CD14-positive monocyte (primary cell): Measurements from ENCODE around the gene AMIGO3. TPM values are rescaled to one million over a fixed set of nuclear protein-coding genes. Genes with fewer than 3 reads are reported as not detected.

ENCODE experiments used
- DNase-seq, 3 donors: peaks; one replicate each; pipeline ENCODE4 v3.0.0-alpha.2; 2011 to 2022
- H2AFZ ChIP-seq: 2 replicates; pipeline ENCODE4 v1.6.0; 2012; ENCODE audit warnings: mild to moderate bottlenecking, low read depth, low read length, inconsistent platforms; ENCODE audit not compliant: insufficient read depth, poor library complexity, severe bottlenecking
- H3K27ac ChIP-seq, 2 donors: 1 replicate in 1 of 2; 2 replicates in 1 of 2; pipeline ENCODE4 v1.5.1; 2012 to 2013; ENCODE audit warnings: low read length in 2 of 2, control low read depth in 1 of 2, inconsistent platforms in 1 of 2, low read depth in 1 of 2, mild to moderate bottlenecking in 1 of 2
- H3K27me3 ChIP-seq, 2 donors: one replicate each; pipeline versions ENCODE4 v1.6.0 to v1.6.1; 2011 to 2013; ENCODE audit warnings: low read length in 2 of 2; ENCODE audit not compliant: control insufficient read depth in 2 of 2, insufficient read depth in 2 of 2
- H3K36me3 ChIP-seq, 2 donors: replicated peaks in 1 of 2; 1 replicate in 1 of 2; 2 replicates in 1 of 2; pipeline versions ENCODE4 v1.5.1 to v1.6.1; 2012 to 2013; ENCODE audit warnings: low read length in 2 of 2, control low read depth in 1 of 2, inconsistent platforms in 1 of 2, mild to moderate bottlenecking in 1 of 2; ENCODE audit not compliant: insufficient read depth in 2 of 2, control insufficient read depth in 1 of 2
- H3K4me1 ChIP-seq, 2 donors: 1 replicate in 1 of 2; 2 replicates in 1 of 2; pipeline versions ENCODE4 v1.5.1 to v1.6.1; 2012 to 2013; ENCODE audit warnings: low read length in 2 of 2, control low read depth in 1 of 2, inconsistent platforms in 1 of 2, mild to moderate bottlenecking in 1 of 2, moderate library complexity in 1 of 2; ENCODE audit not compliant: insufficient read depth in 2 of 2, control insufficient read depth in 1 of 2
- H3K4me2 ChIP-seq: replicated peaks from 2 replicates; pipeline ENCODE3; 2012; ENCODE audit warnings: low read length, moderate library complexity, mild to moderate bottlenecking; ENCODE audit not compliant: poor library complexity, severe bottlenecking; ENCODE audit errors: extremely low read depth
- H3K4me3 ChIP-seq, 3 experiments: fragments of 200-600 bp in 1 of 3; sonication (generic) in 1 of 3; replicated peaks in 1 of 3; 1 replicate in 2 of 3; 2 replicates in 1 of 3; pipeline ENCODE4 v1.5.1; 2011 to 2013; ENCODE audit warnings: low read length in 3 of 3, mild to moderate bottlenecking in 3 of 3, control low read depth in 2 of 3, low read depth in 2 of 3, inconsistent platforms in 1 of 3, moderate library complexity in 1 of 3
- H3K79me2 ChIP-seq: 2 replicates; pipeline ENCODE4 v1.6.0; 2012; ENCODE audit warnings: mild to moderate bottlenecking, control low read depth, inconsistent platforms, low read length, moderate library complexity; ENCODE audit not compliant: insufficient read depth
- H3K9ac ChIP-seq: 2 replicates; pipeline ENCODE4 v1.6.0; 2017; ENCODE audit warnings: low read length, mild to moderate bottlenecking; ENCODE audit not compliant: insufficient read depth, poor library complexity, severe bottlenecking
- H3K9me3 ChIP-seq, 2 donors: replicated peaks in 1 of 2; 1 replicate in 1 of 2; 2 replicates in 1 of 2; pipeline versions ENCODE4 v1.5.1 to v1.6.1; 2012 to 2013; ENCODE audit warnings: low read length in 2 of 2, control low read depth in 1 of 2; ENCODE audit not compliant: control insufficient read depth in 1 of 2, insufficient read depth in 1 of 2
- H4K20me1 ChIP-seq: 2 replicates; pipeline ENCODE4 v1.6.0; 2012; ENCODE audit warnings: mild to moderate bottlenecking, low read length, control low read depth, moderate library complexity; ENCODE audit not compliant: insufficient read depth
- H3K27ac Mint-ChIP-seq, 7 donors: one replicate each; pipeline ENCODE4 v1.8.0; 2020; ENCODE audit warnings: mild to moderate bottlenecking in 7 of 7, mixed read lengths in 7 of 7, moderate library complexity in 6 of 7, inconsistent platforms in 2 of 7
- H3K27me3 Mint-ChIP-seq, 3 donors: one replicate each; pipeline ENCODE4 v1.8.0; 2021 to 2022; ENCODE audit warnings: low read depth in 3 of 3, mild to moderate bottlenecking in 3 of 3, mixed read lengths in 3 of 3, moderate library complexity in 3 of 3, inconsistent platforms in 1 of 3
- H3K36me3 Mint-ChIP-seq, 2 donors: one replicate each; pipeline ENCODE4 v1.8.0; 2020; ENCODE audit warnings: mixed read lengths in 2 of 2, inconsistent platforms in 1 of 2, mild to moderate bottlenecking in 1 of 2
- H3K4me1 Mint-ChIP-seq: one replicate; pipeline ENCODE4 v1.8.0; 2020; ENCODE audit warnings: mild to moderate bottlenecking, mixed read lengths
- H3K4me3 Mint-ChIP-seq, 2 donors: one replicate each; pipeline ENCODE4 v1.8.0; 2020; ENCODE audit warnings: mild to moderate bottlenecking in 2 of 2, mixed read lengths in 2 of 2, moderate library complexity in 1 of 2
- H3K9me3 Mint-ChIP-seq, 7 donors: one replicate each; pipeline ENCODE4 v1.8.0; 2020 to 2022; ENCODE audit warnings: mixed read lengths in 7 of 7, mild to moderate bottlenecking in 6 of 7, moderate library complexity in 6 of 7, inconsistent platforms in 2 of 7
- CTCF ChIP-seq: fragments of 200-600 bp; IDR thresholded peaks from one replicate; pipeline ENCODE4 v1.8.0; 2022; ENCODE audit warnings: antibody characterized with exemption, mild to moderate bottlenecking
- WGBS: methylation state at CpG from one replicate; pipeline ENCODE4 v1.1.5; 2013; ENCODE audit warnings: missing lambda C conversion rate; ENCODE audit not compliant: insufficient coverage; 5-methylcytosine and 5-hydroxymethylcytosine counted together
- intact Hi-C, 2 donors: fragments of 100-400 bp; cut with micrococcal nuclease; formaldehyde crosslinking; loops; one replicate each; pipeline versions ENCODE4 v1.15.0 to v1.15.1; 2023
- polyA plus RNA-seq, 3 donors: library from polyadenylated mRNA; depleted of rRNA in 1 of 3; unstranded in 2 of 3; stranded (reverse) in 1 of 3; fragments of 300-500 nt in 2 of 3; fragments of >200 nt in 1 of 3; fragmentation: Illumina TruSeq in 2 of 3; gene quantifications; 1 replicate in 2 of 3; 2 replicates in 1 of 3; pipeline ENCODE4 v1.2.3, GENCODE V29; 2012 to 2021

AMIGO3 gene
- polyA plus RNA-seq, 3 donors = 0.96 TPM; not detected in 2

GRCh38 chr3:49717211-49717958, 2.1 kb downstream of the AMIGO3 start:
- Histone ChIP-seq H2AFZ (no peak overlapping the region), H3K79me2 (peaks cover 10% of the 10 kb centered on the region), H3K27ac (no peak overlapping the region), H3K4me1 (peaks cover 19 to 27% of the 10 kb centered on the region in 2 donors), H3K9ac (no peak overlapping the region), H3K27me3 (peaks cover 0 to 7% of the 10 kb centered on the region in 2 donors), H3K4me3 (no peak overlapping the region), H3K9me3 (no peaks in the 10 kb centered on the region), H3K36me3 (peaks cover 10 to 30% of the 10 kb centered on the region in 2 donors), H3K4me2 (no peak overlapping the region), H4K20me1 (peaks cover 23% of the 10 kb centered on the region)
- peak in 1 of 3 donors; percentile 4 for DNase-seq
- H3K4me3 Mint-ChIP-seq = no peak overlapping the region
- H3K36me3 Mint-ChIP-seq = peaks cover 27 to 39% of the 10 kb centered on the region in 2 donors
- H3K4me1 Mint-ChIP-seq = peaks cover 24% of the 10 kb centered on the region
- peaks cover 7 to 9% (median 7%) of the 10 kb centered on the region in 3 donors for H3K27me3 Mint-ChIP-seq
- intact Hi-C loops = loop anchor here in 1 of 2 donors (10.0 kb wide), 1 partner anchor 227 kb away; the partner anchor contains the start of gene RBM6
- peaks cover 0 to 5% (median 0%) of the 10 kb centered on the region in 7 donors for H3K9me3 Mint-ChIP-seq
- 95% methylated on average over 7 of the region's 14 CpGs for WGBS
- TF ChIP-seq CTCF = no peak
- peak overlapping the region in 1 of 7 donors; percentile 37 for H3K27ac Mint-ChIP-seq

GRCh38 chr3:49716691-49717210, 2.7 kb downstream of the AMIGO3 start:
- H3K4me3 Mint-ChIP-seq = no peak overlapping the region
- H3K4me3 ChIP-seq = no peak overlapping the region
- no peak for TF ChIP-seq CTCF
- H3K36me3 Mint-ChIP-seq = peaks cover 30 to 32% of the 10 kb centered on the region in 2 donors
- H3K27ac ChIP-seq = no peak overlapping the region
- H3K79me2 ChIP-seq = peaks cover 5% of the 10 kb centered on the region
- no peak overlapping the region for H3K4me2 ChIP-seq
- peaks cover 28% of the 10 kb centered on the region for H3K4me1 Mint-ChIP-seq
- 99% methylated on average over 15 of the region's 16 CpGs for WGBS
- peaks cover 20% of the 10 kb centered on the region for H4K20me1 ChIP-seq
- peaks cover 7 to 9% (median 7%) of the 10 kb centered on the region in 3 donors for H3K27me3 Mint-ChIP-seq
- no peak overlapping the region for H2AFZ ChIP-seq
- intact Hi-C loops = loop anchor here in 1 of 2 donors (10.0 kb wide), 1 partner anchor 228 kb away; the partner anchor contains the start of gene RBM6
- H3K9ac ChIP-seq = no peak overlapping the region
- peaks cover 0 to 5% (median 0%) of the 10 kb centered on the region in 7 donors for H3K9me3 Mint-ChIP-seq
- H3K9me3 ChIP-seq = no peaks in the 10 kb centered on the region
- peaks cover 19 to 28% of the 10 kb centered on the region in 2 donors for H3K4me1 ChIP-seq
- H3K36me3 ChIP-seq = peaks cover 6 to 24% of the 10 kb centered on the region in 2 donors
- peaks cover 0 to 7% of the 10 kb centered on the region in 2 donors for H3K27me3 ChIP-seq
- H3K27ac Mint-ChIP-seq = no peak overlapping the region
- DNase-seq = peak in 1 of 3 donors; percentile 2
